ENCODE data around the gene EME1. TPM values are rescaled to one million over a fixed set of nuclear protein-coding genes. Genes with fewer than 3 reads are reported as not detected.

The EME1 gene
- total RNA-seq, 6 experiments from 2014 or later = 0.12 to 1.3 (median 0.66) TPM; not detected in 2

- intact Hi-C loops (cut with DNase I) = no loop called here
- peaks cover 13 to 94% (median 67%) of the 10 kb centered on the region in 4 donors for H3K36me3 ChIP-seq
- H3K9me3 ChIP-seq = no peaks in the 10 kb centered on the region
- no peak for TF ChIP-seq POLR2A (IDR thresholded peaks at IDR 0.05)
- TF ChIP-seq, protein P1, sequence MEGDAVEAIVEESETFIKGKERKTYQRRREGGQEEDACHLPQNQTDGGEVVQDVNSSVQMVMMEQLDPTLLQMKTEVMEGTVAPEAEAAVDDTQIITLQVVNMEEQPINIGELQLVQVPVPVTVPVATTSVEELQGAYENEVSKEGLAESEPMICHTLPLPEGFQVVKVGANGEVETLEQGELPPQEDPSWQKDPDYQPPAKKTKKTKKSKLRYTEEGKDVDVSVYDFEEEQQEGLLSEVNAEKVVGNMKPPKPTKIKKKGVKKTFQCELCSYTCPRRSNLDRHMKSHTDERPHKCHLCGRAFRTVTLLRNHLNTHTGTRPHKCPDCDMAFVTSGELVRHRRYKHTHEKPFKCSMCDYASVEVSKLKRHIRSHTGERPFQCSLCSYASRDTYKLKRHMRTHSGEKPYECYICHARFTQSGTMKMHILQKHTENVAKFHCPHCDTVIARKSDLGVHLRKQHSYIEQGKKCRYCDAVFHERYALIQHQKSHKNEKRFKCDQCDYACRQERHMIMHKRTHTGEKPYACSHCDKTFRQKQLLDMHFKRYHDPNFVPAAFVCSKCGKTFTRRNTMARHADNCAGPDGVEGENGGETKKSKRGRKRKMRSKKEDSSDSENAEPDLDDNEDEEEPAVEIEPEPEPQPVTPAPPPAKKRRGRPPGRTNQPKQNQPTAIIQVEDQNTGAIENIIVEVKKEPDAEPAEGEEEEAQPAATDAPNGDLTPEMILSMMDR (IDR thresholded peaks at IDR 0.05) = no peak
- no peak for ATAC-seq
- no peak overlapping the region for H3K27ac ChIP-seq
- H3K4me1 ChIP-seq = peaks cover 0 to 4% (median 0%) of the 10 kb centered on the region in 4 donors
- 92% methylated on average over 2 of the region's 3 CpGs for WGBS (ENCODE audit: insufficient coverage, low coverage, low lambda C conversion rate, missing lambda C conversion rate)
- H3K4me3 ChIP-seq = no peak overlapping the region
- H3K27me3 ChIP-seq = no peaks in the 10 kb centered on the region
- no peak for DNase-seq
These were observed 15.7 kb downstream of the EME1 start for GRCh38 chr17:50388728-50389127.

DNA sequence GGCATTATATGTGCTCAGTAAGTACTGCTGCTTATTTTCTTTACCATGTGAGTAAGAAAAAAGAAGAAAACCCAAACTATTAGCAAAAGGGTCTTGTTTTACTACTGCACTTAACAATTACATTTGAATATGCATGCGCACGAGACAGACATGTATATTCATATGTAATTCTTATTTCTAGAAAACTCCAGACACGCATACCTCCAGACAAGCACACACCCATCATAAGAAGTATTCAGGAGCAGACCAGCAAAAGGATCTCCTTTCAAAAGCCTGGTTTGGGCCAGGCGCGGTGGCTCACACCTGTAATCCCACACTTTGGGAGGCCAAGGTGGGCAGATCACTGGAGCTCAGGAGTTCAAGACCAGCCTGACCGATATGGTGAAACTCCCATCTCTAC, 16.5 kb downstream of the EME1 start:
- no peak for TF ChIP-seq POLR2A (IDR thresholded peaks at IDR 0.05)
- TF ChIP-seq, protein P1 (IDR thresholded peaks at IDR 0.05) = no peak
- WGBS (ENCODE audit: insufficient coverage, low coverage, low lambda C conversion rate, missing lambda C conversion rate) = 92% methylated on average over 4 of the region's 6 CpGs
- Histone ChIP-seq H3K27ac (no peak overlapping the region), H3K27me3 (no peaks in the 10 kb centered on the region), H3K36me3 (peaks cover 13 to 94% (median 67%) of the 10 kb centered on the region in 4 donors), H3K9me3 (no peaks in the 10 kb centered on the region), H3K4me1 (peaks cover 0 to 4% (median 0%) of the 10 kb centered on the region in 4 donors), H3K4me3 (no peak overlapping the region)
- DNase-seq (no peak), ATAC-seq (no peak)
- intact Hi-C loops (cut with DNase I) = no loop called here

DNA sequence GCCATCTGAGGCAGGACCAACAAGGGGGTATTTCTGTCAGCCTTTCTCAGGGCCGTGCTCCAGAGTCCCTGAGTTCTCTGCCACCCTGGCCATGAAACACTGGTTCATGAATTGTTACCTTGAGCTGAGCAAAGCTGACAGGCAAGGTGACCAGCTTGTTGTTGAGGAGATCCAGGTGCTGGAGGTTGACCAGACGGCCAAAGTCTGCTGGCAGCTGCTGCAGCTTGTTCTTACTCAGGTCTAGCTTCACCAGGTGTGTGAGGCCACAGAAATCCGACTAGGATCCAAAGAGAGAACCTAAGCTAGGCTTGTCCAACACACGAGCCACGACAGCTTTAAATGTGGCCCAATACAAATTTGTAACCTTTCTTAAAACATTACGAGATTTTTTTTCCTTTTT, 19.6 kb downstream of the EME1 start:
- WGBS (ENCODE audit: insufficient coverage, low coverage, low lambda C conversion rate, missing lambda C conversion rate) = 46% methylated on average over 5 of the region's 6 CpGs
- H3K9me3 ChIP-seq = no peaks in the 10 kb centered on the region
- H3K27ac ChIP-seq = no peak overlapping the region
- no peak overlapping the region for H3K4me3 ChIP-seq
- no peaks in the 10 kb centered on the region for H3K27me3 ChIP-seq
- H3K4me1 ChIP-seq = peaks cover 0 to 22% (median 8%) of the 10 kb centered on the region in 4 donors
- DNase-seq (no peak), ATAC-seq (no peak)
- intact Hi-C loops (cut with DNase I) = no loop called here
- peaks cover 10 to 73% (median 51%) of the 10 kb centered on the region in 4 donors for H3K36me3 ChIP-seq
- TF ChIP-seq POLR2A (IDR thresholded peaks at IDR 0.05) = no peak

DNA sequence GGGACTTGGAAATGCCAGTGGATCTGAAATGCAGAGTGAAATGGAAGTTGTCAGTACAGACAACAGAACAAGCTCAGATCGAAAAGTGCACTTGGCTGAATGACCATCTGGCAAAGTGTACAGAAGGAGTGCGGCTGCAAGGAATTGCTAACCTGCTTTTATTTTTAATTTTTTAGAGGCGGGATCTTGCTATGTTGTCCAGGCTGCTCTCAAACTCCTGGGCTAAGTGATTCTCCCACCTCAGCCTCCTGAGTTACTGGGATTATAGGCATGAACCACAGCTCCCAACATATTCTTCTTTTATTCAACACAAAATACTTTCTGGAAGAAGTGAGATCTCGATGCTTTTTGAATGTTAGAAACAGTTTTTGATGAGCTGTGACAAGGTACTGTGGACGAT, 20.7 kb downstream of the EME1 start:
- ATAC-seq = no peak
- WGBS (ENCODE audit: insufficient coverage, low coverage, low lambda C conversion rate, missing lambda C conversion rate) = 81% methylated on average over 5 of the region's 5 CpGs
- H3K9me3 ChIP-seq = no peaks in the 10 kb centered on the region
- DNase-seq = no peak
- no peak overlapping the region for H3K4me3 ChIP-seq
- intact Hi-C loops (cut with DNase I) = no loop called here
- H3K27me3 ChIP-seq = no peaks in the 10 kb centered on the region
- TF ChIP-seq POLR2A (IDR thresholded peaks at IDR 0.05) = no peak
- TF ChIP-seq, protein P1 (IDR thresholded peaks at IDR 0.05) = no peak
- H3K27ac ChIP-seq = no peak overlapping the region
- peaks cover 0 to 63% (median 41%) of the 10 kb centered on the region in 4 donors for H3K36me3 ChIP-seq
- H3K4me1 ChIP-seq = peaks cover 0 to 22% (median 8%) of the 10 kb centered on the region in 4 donors

DNA sequence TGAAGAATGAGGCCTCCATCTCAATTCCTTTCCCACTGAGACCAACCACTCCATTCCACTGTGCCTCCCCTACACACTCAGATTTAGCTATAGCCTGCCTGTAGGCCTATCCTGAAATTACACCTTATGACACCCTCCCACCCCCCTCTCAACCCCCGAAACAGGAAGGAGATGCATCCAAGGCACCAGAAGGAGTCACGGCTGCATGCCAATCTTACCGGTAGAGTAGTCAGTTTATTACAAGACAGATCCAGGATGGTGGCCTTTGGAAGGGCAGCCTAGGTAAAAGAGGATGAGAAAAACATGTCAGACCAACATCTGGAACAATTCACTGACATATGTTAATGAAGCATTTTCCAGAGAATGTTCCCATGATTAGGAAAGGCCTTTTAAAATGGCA, 21.7 kb downstream of the EME1 start:
- intact Hi-C loops (cut with DNase I) = no loop called here
- TF ChIP-seq, protein P1 (IDR thresholded peaks at IDR 0.05) = no peak
- no peak for TF ChIP-seq POLR2A (IDR thresholded peaks at IDR 0.05)
- Histone ChIP-seq H3K36me3 (peaks cover 0 to 53% (median 34%) of the 10 kb centered on the region in 4 donors), H3K4me1 (peaks cover 0 to 22% (median 8%) of the 10 kb centered on the region in 4 donors), H3K9me3 (no peaks in the 10 kb centered on the region), H3K27ac (no peak overlapping the region), H3K4me3 (no peak overlapping the region), H3K27me3 (no peaks in the 10 kb centered on the region)
- 13% methylated on average over 3 of the region's 3 CpGs for WGBS (ENCODE audit: insufficient coverage, low coverage, low lambda C conversion rate, missing lambda C conversion rate)
- no peak for ATAC-seq
- DNase-seq = no peak

Data from right lobe of liver (tissue), 6 donors.